Neutrophil (primary cell): ENCODE data around the gene TOR1A.

ENCODE experiments used
- H3K27ac ChIP-seq: fragments of 200-600 bp; sonication (generic); 2 replicates; pipeline ENCODE4 v1.5.1; 2016; ENCODE audit warnings: mild to moderate bottlenecking, moderate library complexity
- H3K27me3 ChIP-seq: fragments of 200-600 bp; sonication (generic); 2 replicates; pipeline ENCODE4 v1.6.0; 2016; ENCODE audit warnings: mild to moderate bottlenecking
- H3K36me3 ChIP-seq: fragments of 200-600 bp; sonication (generic); 2 replicates; pipeline ENCODE4 v1.5.1; 2017
- H3K4me1 ChIP-seq, 2 experiments: fragments of 200-600 bp in 1 of 2; sonication (generic) in 1 of 2; 1 replicate in 1 of 2; 2 replicates in 1 of 2; pipeline versions ENCODE4 v1.5.1 to v1.6.1; 2013 to 2016; ENCODE audit warnings: low read depth in 1 of 2, low read length in 1 of 2, mild to moderate bottlenecking in 1 of 2, moderate library complexity in 1 of 2; ENCODE audit not compliant: control insufficient read depth in 1 of 2, insufficient read depth in 1 of 2
- H3K4me3 ChIP-seq, 2 experiments: fragments of 200-600 bp in 1 of 2; sonication (generic) in 1 of 2; 1 replicate in 1 of 2; 2 replicates in 1 of 2; pipeline ENCODE4 v1.5.1; 2013 to 2016; ENCODE audit warnings: low read depth in 1 of 2, low read length in 1 of 2, mild to moderate bottlenecking in 1 of 2, moderate library complexity in 1 of 2
- H3K9me3 ChIP-seq: fragments of 200-600 bp; sonication (generic); 2 replicates; pipeline ENCODE4 v1.5.1; 2016
- CTCF ChIP-seq: fragments of 200-600 bp; sonication (generic); IDR thresholded peaks from 2 replicates; pipeline ENCODE4 v1.5.1; 2016; ENCODE audit warnings: antibody characterized with exemption

TOR1A gene

GRCh38 chr9:129815278-129815677 is 8.7 kb downstream of the TOR1A start:
- H3K27ac ChIP-seq, result peak overlapping the region; percentile 90
- no peaks in the 10 kb centered on the region for H3K27me3 ChIP-seq
- peaks cover 41 to 47% of the 10 kb centered on the region in 2 experiments for H3K4me1 ChIP-seq
- no peak for TF ChIP-seq CTCF
- no peak overlapping the region for H3K4me3 ChIP-seq
- peaks cover 86% of the 10 kb centered on the region for H3K36me3 ChIP-seq
- H3K9me3 ChIP-seq, result no peaks in the 10 kb centered on the region

GRCh38 chr9:129814432-129815223 is 9.3 kb downstream of the TOR1A start:
- Histone ChIP-seq H3K27me3 (no peaks in the 10 kb centered on the region), H3K27ac (peak overlapping the region; percentile 90), H3K9me3 (no peaks in the 10 kb centered on the region)

DNA sequence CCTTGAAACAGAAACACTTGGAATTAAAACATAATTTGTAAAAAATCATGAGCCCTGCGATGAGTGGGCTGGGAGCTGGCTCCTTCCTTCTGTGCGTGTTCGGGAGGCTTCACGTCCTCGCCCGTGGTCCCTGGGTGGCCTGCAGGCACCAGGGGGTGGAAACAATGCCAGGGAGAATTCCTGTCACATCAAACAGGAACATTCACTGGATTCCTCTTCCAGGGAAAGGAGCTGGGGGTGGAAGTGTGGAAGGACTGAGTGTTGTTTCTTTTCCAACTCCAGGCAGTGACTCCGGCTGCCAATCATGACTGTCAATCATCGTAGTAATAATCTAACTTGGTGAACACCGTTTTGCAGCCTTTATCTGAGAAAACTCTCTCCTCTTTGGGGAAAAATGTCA is 10.3 kb downstream of the TOR1A start:
- H3K27me3 ChIP-seq, result no peaks in the 10 kb centered on the region
- H3K36me3 ChIP-seq, result peaks cover 90% of the 10 kb centered on the region
- H3K27ac ChIP-seq, result peak overlapping the region; percentile 41

More at GRCh38 chr9:129814432-129815223, 9.3 kb downstream of the TOR1A start:
- Histone ChIP-seq H3K36me3 (peaks cover 89% of the 10 kb centered on the region), H3K4me3 (no peak overlapping the region), H3K4me1 (peaks cover 44 to 45% of the 10 kb centered on the region in 2 experiments)
- no peak for TF ChIP-seq CTCF

GRCh38 chr9:129812385-129812784 is 11.6 kb downstream of the TOR1A start:
- no peak for TF ChIP-seq CTCF
- H3K9me3 ChIP-seq, result no peaks in the 10 kb centered on the region
- peak overlapping the region; percentile 37 for H3K27ac ChIP-seq

More for the DNA sequence above, 10.3 kb downstream of the TOR1A start:
- TF ChIP-seq CTCF, result no peak
- Histone ChIP-seq H3K4me1 (peaks cover 48 to 50% of the 10 kb centered on the region in 2 experiments), H3K9me3 (no peaks in the 10 kb centered on the region), H3K4me3 (no peak overlapping the region)

DNA sequence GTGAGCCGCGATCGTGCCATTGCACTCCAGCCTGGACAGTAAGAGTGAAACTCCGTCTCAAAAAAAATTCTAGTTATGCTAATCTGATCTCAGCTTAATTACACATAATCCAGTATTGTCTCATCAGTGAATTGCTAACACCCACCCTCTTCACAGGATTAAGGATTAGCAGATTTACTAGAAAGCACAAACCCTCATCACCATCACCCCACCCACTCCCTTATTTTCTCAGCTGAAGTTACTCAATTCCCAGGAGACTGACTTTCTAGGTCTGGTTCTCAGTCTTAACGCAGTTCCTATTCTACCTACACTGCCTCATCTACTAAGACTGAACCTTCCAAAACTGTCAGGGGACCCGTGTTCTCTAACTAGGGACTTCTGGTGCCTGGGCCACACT is 12.0 kb downstream of the TOR1A start:
- Histone ChIP-seq H3K27me3 (no peaks in the 10 kb centered on the region), H3K4me1 (peaks cover 48 to 49% of the 10 kb centered on the region in 2 experiments), H3K27ac (peak overlapping the region; percentile 37), H3K9me3 (no peaks in the 10 kb centered on the region), H3K4me3 (no peak overlapping the region), H3K36me3 (peaks cover 93% of the 10 kb centered on the region)
- TF ChIP-seq CTCF, result no peak

More at GRCh38 chr9:129812385-129812784, 11.6 kb downstream of the TOR1A start:
- peaks cover 89% of the 10 kb centered on the region for H3K36me3 ChIP-seq
- no peaks in the 10 kb centered on the region for H3K27me3 ChIP-seq
- peaks cover 48 to 49% of the 10 kb centered on the region in 2 experiments for H3K4me1 ChIP-seq
- H3K4me3 ChIP-seq, result no peak overlapping the region
